Measurements from ENCODE around the gene SHROOM1.

SHROOM1 gene

DNA sequence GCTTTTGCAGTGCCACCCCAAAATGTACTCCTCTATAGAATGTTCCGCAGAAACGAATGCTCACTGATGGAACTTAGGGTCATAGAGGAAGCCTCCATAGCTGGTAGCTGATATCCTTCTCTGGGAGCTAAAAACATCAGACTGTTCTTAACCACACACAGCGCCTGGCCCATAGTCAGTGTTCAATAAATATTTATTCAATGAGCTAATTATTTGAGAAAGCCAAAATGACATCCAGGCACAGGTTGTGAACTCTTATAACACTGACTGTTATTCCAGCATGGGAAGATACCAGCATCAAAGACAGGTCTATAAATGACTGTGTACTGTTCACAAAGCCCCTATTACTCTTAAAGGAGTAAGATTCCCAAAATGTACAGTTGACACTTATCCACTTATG is 22.9 kb upstream of the SHROOM1 start:
- DNase-seq = no peak

DNA sequence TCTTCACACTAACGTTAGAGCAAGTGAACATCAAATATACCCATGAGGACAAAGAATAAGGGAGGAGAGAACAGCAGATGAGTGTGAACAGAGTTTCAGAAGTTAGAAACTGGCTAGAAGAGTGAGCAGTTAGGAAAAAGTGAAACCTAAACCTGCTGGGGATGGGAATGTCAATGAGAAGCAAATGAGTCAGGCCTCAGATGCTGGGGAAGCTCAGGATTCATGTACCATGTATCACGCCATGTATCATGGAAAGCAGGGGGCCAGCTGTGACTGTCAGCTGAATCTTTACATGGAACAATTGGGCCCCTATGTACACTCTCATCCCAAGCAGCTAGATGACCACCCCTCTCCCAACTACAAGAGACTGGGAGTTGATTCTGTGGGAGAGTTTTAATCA is 19.6 kb upstream of the SHROOM1 start:
- DNase-seq = no peak

DNA sequence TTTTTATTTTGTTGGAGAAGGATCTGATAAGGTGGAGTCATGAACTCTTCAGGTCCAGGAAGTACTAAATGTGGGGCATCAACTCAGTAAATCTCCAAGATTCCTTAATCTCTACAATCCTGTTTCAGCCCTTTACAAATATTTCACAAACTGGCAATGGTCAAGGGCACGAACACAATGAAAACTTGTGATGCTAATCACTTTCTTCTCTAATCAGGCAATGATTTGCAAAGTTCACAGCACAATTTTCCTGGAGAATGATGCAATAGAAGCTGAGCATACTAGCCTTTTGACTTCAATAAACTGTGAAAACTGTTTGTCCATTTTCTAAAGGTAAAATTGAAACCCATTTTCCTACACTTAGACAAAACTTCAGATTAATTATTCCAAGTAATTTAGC is 18.9 kb upstream of the SHROOM1 start:
- DNase-seq = no peak

DNA sequence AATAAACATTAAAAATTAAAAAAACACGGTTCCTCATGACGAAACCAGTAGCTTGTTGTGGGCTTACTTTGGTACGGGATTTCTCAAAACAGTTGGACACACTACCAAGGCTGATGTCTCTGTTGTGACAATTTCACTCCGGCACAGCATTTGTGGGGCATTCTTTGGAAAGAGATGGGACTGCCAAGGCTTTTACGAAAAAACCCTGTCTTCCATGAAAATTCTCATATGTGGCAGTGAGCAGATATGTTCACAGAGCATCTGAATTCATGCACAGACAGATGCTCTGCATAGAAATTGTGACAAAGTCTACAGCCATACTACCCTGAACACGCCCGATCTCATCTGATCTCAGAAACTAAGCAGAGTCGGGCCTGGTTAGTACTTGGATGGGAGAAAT is 17.8 kb upstream of the SHROOM1 start:
- no peak for DNase-seq

DNA sequence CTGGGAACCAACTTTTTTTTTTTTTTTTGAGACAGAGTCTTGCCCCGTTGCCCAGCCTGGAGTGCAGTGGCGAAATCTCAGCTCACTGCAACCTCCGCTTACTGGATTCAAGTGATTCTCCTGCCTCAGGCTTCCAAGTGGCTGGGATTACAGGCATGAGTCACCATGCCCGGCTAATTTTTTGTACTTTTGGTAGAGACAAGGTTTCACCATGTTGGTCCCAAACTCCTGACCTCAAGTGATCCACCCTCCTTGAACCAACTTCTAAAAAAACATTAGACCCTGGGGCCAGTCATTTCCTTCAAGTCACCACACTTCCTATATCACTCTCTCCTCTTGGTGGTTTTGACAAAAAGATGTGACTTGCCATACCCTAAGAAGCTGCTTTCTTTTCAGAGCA is 10.9 kb upstream of the SHROOM1 start:
- DNase-seq = no peak

DNA sequence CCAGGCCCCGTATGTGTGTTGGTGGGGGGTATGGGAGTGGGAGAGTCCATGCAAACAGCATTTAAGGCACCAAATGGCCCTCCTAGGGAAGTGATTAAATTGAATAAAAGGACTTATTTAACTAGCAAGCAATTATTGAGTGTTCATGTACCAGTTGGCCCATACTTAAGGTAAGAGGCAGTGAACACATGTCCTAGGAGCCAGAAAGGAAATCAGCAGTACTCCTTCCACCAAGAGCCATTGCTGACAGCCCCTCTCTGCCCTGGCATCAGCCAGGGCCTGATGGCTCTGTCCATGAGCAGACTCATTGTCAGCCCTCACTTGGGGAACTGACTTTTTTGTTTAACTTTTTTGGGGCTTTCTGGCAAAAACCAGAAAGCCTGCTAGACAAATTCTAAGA is 10.4 kb upstream of the SHROOM1 start:
- DNase-seq = no peak

DNA sequence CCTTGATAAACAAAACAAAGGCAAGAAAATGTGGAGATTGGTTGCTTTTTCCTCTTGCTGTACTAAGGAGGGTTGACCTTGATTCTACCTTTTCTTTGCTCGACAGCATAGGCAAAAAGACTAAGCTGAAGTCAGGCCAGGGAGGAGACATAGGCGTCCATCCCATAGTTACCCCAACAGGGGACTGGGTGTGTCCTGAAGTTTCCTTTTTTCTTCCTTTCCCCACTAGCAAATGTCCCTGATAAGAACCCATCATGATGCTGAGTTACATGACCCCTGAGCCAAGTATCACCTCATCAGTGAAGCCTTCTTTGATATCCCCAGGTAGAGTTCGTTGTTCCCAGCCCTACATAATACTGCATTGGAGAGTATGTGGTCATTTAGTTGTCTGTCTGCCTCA is 9.9 kb upstream of the SHROOM1 start:
- no peak for DNase-seq

DNA sequence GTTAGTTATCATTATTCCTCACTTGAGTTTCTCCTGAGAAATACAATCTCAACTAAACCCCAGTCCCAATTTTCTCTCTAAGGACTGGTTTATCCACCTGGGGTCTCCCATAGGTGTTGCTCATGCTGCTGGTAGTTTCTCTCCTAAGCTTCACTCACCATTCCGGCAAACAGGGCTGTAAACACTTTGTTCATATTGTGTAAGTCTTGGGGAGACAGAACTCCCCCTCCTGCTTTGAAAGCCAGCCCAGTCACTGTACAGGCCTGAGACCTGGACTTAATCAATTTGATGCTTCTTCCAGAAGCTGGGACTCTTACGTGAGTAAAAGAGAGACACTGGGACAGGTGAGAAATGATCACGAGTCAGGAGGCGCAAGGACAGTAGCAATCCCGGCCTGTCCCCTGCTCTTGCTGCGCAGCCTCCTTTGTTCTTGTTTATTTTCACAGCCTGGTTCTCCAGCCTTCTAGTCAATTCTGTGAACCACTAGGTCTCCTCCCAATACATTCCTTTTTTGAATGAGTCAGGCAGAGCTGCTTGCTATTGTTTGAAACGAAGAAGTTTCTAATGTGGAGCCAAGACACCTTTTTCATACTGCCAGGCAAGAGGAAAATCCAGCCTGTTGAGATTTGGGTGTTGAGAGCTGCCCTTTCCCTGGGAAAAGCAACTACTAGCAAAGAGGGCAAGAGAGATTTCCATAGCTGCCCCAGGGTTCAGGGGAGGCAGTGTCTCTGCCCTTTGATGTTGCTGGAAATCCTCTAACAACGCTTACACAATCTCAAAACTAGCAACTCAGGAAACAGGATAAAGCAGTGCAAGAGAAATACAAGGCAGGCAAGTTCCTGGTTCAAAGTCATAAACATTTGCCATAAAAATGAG is 9.2 kb upstream of the SHROOM1 start:
- no peak for DNase-seq

DNA sequence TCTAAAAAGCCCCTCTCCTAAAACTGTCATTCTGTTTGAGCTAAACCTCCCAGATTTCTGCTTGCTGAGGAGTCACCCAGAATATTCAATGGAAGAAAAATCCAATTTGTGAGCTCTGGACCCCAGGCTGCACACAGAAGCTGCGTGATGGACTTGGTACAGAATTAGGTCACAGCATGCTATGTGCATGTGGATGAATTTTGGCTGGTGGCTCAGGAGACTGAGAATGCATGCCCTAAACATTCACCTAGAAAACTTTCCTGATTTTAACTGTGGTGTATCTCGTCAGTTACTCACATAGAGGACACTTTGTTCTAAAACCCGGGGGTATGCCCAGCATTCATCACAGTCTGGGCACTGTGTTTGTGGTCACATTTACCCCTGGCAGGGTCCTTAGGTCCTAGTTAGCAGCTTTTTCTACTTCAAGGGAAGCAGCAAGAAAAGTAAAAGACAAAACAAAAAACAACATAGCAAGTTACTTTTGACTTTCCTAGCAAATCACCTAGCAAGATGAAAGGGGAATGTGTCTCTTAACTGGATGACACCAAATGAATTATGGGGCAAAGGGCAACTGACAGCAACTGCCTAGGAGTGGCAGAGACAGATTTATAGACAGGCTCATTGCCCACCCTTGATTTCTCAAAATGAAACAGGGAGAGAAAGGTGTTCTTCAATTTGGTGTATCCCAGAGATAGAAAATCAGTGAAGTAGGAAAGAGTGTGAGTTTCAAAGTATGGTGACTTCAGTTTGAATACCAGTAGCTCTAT is 8.3 kb upstream of the SHROOM1 start:
- DNase-seq = no peak

DNA sequence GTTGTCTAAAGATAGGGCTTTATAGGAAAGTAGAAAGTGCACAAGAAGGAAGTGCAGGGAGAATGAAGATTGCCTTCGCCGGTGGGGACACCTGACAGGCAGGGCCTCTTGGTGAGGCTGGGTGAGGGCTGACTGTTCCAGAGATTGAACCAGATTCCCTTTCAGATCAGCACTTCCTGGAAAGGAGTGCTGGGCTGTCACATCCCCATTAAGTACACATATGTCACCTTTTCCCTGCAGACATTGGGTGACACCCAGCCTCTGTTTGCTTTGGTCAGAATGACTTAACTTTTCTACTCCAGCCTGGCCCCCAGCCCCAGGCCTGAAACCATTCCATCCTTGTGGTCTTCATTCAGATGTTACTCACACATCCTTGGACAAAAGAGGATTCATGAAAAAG is 7.4 kb upstream of the SHROOM1 start:
- no peak for DNase-seq

DNA sequence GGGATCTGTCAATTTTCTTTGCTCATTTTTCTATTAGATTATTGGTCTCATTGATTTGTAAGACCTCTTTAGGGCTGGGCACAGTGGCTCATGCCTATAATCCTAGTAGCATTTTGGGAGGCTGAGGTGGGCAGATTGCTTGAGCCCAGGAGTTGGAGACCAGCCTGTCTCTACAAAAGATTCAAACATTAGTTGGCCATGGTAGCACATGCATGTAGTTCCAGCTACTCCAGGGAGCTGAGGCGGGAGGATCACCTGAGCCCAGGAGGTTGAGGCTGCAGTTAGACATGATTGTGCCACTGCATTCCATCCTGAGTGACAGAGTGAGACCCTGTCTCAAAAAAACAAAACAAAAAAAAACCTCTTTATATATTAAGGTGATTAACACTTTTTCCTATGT is 6.4 kb upstream of the SHROOM1 start:
- no peak for DNase-seq

DNA sequence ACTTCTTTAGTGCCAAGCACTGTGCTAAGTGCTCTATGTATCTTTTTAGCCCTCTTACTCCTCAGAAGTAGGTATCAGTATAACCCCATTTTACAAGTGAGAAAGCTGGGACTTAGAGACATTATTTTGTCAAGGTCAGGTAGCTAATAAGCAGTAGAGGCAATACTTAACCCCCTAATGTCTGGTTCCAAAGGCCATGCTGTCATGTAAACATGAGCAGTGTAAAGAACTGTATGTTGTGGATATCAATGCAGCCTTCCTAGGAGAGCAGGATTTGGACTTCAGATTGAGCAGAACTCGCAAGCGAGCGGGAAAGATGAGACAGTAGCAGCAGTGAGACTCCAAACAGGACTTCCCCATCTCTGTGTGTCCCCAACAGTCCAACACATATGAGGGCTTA is 3.6 kb upstream of the SHROOM1 start:
- no peak for DNase-seq

DNA sequence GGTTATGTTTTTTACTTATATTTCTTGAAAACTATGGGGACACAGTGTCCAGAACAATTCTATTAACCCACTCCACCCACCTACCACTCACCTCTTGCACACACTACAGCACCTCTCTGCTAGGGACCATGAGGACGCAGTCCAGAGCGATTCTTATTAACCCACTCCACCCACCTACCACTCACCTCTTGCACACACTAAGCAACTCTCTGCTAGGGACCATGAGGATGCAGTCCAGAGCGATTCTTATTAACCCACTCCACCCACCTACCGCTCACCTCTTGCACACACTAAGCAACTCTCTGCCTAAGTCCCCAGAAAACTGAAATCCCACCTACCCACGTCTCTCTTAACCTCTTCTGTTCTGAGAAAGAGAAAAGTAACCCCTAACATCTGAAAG is 2.2 kb upstream of the SHROOM1 start:
- DNase-seq = no peak

DNA sequence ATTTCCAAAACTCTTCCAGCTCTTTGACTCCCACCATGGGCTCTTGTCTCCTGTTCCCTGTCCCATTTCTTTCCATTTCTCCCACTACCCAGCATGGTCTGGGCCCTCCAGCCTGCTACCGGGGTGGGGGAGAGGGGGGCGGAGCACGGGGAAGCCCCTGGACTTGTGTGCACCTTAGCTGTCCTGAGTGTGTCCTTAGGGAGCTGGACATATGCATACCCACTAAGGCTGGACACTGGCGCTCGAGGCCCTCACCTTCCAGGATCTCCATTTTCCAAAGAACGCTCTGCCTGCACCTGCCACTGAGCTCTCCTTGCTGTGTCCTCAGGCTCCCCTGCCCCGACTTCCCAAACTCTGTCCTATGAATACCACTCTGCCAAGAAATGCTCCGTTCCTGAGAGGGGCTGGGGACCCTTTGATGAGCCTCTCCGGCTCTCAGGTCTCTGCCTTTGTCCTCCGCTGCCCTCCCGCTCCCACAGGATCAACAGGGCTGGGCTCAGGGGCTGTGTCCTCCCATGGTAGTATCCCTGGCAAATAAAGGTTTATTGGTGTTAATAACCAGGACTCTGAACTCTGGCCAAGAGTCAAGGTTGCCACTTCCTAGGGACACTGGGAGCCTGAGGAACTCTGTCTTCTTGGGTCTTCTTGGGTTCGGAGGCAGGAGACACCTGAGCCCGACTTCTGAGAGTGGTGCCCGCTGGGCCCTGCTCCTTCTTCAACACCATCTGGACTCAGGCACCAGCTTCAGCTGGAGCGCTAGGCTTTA is 831 bp upstream of the SHROOM1 start:
- DNase-seq = no peak

DNA sequence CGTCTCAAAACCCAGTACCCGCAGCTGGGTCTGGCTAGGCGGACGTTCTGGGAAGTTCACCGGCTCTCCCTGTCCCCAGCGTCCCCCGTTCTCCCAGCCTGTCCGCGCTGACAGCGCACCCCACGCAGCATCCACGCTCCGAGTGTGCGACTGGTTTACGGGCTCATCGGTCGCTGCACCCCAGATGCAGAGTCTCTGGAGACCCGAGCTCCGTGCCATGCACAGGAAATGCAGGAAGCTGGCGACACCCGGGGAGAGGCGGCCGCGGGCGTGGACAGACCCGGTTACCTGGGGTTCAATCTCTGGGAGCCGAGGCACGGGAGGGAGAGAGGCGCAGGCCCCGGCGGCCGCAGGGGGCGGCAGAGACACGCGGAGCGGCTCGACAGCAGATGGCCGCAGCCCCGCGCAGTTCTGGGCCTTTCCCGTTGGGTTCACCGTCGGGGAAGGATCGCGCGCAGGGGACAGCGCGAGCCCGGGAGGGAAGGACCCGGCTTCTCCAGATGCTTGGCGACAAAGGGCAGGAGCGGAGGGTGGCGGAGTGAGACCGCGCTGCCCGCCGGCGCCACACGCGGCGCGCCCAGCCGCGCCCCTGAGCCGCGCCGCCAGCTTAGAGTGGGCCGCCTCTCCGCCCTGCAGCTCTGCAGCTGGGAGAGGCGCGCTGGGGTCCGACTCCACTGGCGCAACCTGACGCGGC is 558 bp downstream of the SHROOM1 start:
- DNase-seq = peak; percentile 71

DNA sequence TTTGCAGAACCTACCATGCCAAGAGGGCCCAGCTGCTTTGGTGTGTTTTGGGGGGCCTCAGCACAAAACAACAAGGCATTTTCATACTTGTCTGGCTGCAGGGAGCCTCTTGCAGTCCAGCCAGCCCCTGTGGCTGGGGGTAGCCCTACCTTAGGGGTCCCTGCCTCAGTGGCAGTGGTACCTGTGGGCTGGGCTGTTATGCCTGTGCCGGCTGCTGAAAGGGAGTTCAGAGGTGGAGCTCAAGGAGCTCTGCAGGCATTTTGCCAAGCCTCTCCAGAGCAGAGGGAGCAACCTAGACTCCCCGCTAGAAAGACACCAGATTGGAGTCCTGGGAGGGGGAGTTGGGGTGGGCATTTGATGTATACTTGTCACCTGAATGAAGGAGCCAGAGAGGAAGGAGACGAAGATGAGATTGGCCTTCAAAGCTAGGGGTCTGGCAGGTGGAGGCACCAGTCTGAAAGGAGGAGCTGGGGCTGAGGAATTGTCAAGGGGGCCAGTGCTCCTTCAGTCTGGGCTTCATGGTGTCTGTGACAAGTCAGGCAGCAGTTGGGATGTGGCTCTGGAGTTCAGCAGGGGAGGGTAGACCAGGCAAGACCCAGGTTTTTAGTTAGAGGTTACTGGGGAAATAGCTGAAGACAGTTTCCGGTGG is 1.5 kb downstream of the SHROOM1 start:
- DNase-seq = no peak

DNA sequence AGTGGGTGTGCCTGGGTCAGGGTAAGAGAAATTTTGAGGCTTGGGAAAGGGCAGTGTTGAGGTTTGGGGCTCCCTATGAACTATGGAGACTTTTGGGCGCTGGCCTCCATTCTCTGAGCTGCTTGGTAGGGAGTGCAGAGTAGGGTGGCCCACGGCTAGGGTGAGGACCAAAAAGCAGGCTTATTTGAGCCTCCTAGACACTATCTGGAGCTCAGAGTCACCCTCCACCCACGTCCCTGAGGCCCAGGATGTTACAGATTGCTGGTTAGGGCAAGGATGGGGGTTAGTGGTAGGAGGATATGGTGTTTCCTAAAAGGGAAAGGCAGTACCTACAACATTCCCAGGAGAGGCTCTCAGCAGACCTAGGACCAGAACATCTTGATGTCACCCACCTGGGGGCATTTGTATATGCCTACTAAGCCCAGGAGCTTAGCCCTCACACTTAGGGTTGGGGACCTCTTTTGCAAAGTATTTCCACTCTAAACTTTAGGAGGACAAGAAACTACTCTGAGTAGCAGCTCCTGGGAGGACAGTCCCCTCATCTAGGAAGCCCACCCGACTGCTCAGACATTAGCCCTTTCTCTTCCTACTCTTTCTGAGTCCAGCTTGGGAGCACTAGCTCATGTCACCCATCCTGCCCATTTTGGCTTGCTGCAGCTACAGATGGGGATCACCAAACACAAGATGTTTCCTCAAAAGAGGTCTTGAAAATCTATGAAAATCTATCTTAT is 2.3 kb downstream of the SHROOM1 start:
- DNase-seq = no peak

DNA sequence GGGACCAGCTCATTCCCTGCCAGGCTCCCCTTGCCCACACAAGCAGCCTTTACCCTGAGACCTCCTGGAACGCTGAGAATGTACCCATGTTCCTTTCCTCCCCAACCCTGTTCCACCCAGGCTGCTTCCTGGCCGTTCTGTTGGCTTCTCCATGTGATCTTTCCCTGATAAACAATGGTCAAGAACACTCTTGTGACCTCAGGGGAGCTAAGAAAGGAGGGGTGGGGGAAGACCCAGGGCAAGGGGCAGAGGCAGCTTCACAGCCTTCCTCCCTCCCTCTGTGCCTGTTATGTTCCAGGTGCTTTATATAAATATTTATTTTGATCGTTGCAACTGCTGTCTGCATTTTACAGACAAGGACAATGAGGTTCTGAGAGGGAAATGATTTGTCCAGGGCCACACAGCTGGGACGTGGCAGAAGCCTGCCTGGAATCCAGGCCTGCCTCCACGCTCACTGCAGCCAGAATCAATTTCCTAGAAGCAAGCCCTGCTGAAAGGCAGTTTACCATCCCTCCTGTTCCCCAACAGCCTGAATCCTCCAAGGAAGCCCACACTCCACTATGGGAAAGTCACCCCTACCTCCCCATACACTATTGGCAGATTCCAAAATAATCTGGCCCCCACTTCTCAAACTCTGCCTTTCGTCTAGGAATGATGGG is 3.9 kb downstream of the SHROOM1 start:
- no peak for DNase-seq

DNA sequence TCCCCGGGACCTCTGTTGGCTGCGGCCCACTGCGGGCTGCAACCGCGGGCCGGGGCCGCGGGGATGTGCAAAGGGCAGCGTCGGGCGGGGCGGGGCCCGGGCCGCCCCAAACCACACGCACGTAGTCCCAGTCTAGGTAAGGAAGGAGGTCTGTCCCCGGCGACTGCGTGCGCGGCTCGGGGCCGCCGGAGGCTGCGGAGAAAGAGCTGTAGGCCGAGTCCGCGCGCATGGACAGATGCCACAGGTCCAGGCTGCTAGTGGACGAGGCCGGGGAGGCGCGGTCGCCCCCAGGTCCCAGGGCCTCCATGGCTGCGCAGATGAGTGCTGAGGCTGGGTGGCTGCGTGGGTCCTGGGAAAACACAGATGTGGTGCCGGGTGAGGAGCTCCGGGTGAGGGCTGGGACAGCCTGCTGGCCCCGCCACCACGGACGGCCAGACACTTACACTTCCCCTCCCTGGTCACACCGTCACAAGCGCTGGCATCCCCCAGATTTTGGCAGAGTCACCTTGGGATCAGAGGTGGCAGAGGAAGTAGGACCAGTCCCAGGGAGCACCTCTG is 4.5 kb downstream of the SHROOM1 start:
- no peak for DNase-seq

DNA sequence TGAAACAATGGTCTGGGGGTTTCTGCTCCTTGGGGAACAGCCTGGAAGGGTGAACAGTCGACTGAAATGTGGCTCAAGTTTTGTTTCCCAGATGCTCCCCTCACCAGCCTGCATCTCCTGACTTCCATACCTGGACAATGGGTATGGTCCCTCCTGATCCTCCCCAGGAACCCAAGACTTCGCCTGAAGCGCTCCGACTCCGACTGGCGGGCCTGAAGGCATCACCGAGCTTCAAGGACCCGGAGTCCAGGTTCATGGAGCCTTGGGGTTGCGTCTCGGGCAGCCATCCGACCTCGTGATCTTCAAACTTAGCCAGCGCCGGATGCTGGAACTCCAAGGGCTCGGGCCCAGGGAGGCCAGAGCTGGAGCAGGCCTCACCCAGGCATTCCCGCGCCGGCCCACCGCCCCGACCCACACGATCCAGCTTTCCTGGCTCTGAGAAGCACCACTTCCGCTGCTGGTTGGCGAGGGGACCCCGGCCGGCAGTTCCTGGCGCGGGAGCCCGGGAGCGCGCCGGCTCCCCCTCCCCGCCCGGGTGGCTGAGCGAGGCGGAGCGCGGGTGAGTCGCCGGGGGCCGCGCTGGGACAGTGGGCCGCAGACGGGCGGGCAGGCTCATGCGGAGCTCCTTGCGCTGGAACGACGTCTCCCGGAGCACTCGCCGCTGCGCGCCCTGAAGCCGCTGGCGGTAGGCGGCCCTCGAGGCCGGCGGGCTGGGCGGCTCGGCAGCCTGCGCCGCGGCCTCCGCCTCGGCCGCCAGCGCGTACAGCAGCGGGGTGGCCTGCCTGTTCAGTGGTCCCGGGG is 5.2 kb downstream of the SHROOM1 start:
- DNase-seq = no peak
